HEK293 (cell line): ENCODE results near the gene ASPHD1.

ENCODE experiments used
- TF ChIP-seq, protein P1 (sequence below): fragments of 450-650 bp; formaldehyde crosslinking; IDR thresholded peaks from 2 replicates; pipeline ENCODE4 v1.5.1; 2016; ENCODE audit warnings: missing biosample characterization, missing genetic modification characterization
- TF ChIP-seq, protein P2 (sequence below): IDR thresholded peaks from 2 replicates; pipeline ENCODE4 v1.6.1; 2011; ENCODE audit warnings: mild to moderate bottlenecking, low read depth, low read length, borderline replicate concordance
- TF ChIP-seq, protein P3 (sequence below): fragments of 450-650 bp; formaldehyde crosslinking; IDR thresholded peaks from 2 replicates; pipeline ENCODE4 v1.5.1; 2016; ENCODE audit warnings: missing biosample characterization, missing genetic modification characterization, low read depth

DNA sequence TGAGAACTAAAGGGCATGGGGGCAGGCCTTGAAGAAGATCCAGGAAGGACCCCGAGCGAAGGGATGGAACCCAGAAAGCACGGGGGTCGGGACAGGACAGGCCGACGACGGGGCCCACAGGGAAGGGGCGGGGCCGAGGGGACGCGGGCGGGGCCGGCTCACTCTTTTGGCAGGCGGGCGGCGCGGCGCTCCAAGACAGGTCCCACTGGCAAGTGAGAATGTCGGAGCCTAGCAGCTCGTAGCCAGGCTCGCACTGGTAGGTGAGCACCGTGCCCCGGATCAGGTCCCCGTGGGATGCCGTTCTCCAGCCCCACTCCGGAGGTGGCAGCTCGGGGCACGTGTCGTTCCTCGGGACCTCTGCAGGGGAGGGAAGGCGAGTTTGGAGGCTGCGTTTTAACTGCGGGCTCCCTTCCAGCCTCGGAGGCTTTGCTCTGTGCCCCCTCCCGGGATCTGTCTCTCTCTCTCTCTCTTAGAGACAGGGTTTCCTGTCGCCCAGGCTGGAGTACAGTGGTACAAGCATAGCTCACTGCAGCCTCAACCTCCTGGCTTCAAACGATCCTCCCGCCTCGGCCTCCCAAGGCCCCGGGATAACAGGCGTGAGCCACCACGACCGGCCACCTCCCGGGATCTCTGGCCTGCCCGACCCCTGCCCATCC is 23.6 kb upstream of the ASPHD1 start:
- TF ChIP-seq, protein P1, sequence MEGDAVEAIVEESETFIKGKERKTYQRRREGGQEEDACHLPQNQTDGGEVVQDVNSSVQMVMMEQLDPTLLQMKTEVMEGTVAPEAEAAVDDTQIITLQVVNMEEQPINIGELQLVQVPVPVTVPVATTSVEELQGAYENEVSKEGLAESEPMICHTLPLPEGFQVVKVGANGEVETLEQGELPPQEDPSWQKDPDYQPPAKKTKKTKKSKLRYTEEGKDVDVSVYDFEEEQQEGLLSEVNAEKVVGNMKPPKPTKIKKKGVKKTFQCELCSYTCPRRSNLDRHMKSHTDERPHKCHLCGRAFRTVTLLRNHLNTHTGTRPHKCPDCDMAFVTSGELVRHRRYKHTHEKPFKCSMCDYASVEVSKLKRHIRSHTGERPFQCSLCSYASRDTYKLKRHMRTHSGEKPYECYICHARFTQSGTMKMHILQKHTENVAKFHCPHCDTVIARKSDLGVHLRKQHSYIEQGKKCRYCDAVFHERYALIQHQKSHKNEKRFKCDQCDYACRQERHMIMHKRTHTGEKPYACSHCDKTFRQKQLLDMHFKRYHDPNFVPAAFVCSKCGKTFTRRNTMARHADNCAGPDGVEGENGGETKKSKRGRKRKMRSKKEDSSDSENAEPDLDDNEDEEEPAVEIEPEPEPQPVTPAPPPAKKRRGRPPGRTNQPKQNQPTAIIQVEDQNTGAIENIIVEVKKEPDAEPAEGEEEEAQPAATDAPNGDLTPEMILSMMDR, result no peak
- TF ChIP-seq, protein P2, sequence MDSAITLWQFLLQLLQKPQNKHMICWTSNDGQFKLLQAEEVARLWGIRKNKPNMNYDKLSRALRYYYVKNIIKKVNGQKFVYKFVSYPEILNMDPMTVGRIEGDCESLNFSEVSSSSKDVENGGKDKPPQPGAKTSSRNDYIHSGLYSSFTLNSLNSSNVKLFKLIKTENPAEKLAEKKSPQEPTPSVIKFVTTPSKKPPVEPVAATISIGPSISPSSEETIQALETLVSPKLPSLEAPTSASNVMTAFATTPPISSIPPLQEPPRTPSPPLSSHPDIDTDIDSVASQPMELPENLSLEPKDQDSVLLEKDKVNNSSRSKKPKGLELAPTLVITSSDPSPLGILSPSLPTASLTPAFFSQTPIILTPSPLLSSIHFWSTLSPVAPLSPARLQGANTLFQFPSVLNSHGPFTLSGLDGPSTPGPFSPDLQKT, result no peak
- TF ChIP-seq, protein P3, sequence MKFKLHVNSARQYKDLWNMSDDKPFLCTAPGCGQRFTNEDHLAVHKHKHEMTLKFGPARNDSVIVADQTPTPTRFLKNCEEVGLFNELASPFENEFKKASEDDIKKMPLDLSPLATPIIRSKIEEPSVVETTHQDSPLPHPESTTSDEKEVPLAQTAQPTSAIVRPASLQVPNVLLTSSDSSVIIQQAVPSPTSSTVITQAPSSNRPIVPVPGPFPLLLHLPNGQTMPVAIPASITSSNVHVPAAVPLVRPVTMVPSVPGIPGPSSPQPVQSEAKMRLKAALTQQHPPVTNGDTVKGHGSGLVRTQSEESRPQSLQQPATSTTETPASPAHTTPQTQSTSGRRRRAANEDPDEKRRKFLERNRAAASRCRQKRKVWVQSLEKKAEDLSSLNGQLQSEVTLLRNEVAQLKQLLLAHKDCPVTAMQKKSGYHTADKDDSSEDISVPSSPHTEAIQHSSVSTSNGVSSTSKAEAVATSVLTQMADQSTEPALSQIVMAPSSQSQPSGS (tag by site-specific recombination), result no peak
